ENCODE measurements around the gene FBP1. TPM values are rescaled to one million over a fixed set of nuclear protein-coding genes. Genes with fewer than 3 reads are reported as not detected.
"Not testable (repeated sequence)": the region's sequence is repeated elsewhere in the genome, so short reads cannot be mapped to it uniquely, and the experiment has no call there.

Gene FBP1
- total and polyA plus RNA-seq, 7 donors: 0.24 to 1.4 (median 0.83) TPM

DNA sequence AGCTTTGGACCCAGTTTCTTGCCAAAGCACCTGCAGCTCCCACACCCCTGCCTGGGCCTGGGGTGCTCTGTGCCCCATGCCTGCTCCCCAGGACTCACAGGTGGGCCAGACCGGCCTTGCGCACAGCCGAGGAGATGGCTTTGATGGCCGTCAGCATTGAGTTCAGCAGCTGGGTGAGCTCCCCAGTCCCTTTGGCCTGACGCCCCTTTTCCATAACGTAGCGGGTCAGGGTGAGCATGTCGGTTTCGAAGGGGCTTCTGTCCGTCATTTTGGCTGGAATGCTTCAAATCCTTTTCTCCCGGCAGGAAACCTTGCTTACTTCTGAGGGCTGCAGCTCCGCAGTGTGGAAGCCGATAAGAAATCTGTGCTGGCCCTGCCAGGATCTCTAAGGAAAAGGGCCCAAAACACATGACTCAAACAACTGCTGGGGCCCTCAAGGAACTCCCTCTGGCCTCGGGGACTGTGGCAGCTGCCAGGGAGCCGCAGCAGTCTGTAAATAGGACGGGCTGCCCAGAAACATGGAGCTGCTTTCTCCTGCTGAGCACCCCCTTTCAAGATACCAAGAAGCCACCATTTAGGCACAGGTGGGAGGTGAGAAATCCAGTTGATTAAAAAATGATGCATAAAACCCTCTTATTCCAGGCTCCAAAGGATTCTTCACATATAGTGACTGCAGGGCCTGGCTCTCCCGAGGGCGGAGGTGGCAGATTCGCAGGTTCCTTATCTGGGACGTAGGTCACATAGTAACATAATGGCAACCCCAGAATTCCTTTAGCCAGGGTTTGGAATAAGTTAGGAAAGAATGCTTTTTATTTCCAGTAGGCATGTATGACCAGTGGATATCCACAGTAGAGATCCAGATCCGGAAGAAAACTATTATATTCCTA, 45.6 kb downstream of the FBP1 start, which contains the start of gene FBP2:
FBP2 (minus strand) TSS at position 366 of the 887 bp plus-strand sequence; CDS start at position 268, 98 bp downstream.
- peak within 1 kb of the TSS; percentile 74 for H3K4me3 ChIP-seq
- WGBS, 3 donors: 26 to 50% (median 29%) methylated on average over 21 of the region's 21 CpGs
- peaks cover 6% of the 10 kb centered on the region for H3K4me1 ChIP-seq
- no peaks in the 10 kb centered on the region for H3K36me3 ChIP-seq (ENCODE audit: insufficient read depth in 1 of 2, low read depth in 1 of 2)
- no peaks in the 10 kb centered on the region for H3K27me3 ChIP-seq (ENCODE audit: insufficient read depth in 3 of 3, low read length in 2 of 3)
- intact Hi-C loops (cut with DNase I): no loop called here
- peak; percentile 78 to 91 (median 90) for ATAC-seq
- no peak for TF ChIP-seq CTCF (IDR thresholded peaks at IDR 0.05)
- H3K27ac ChIP-seq: peak within 1 kb of the TSS; percentile 84
- no peaks in the 10 kb centered on the region for H3K9me3 ChIP-seq
- peak in 1 of 2 donors; percentile 78 for DNase-seq

GRCh38 chr9:94592683-94593082, 46.6 kb downstream of the FBP1 start:
- H3K4me1 ChIP-seq; H3K36me3 ChIP-seq (ENCODE audit: insufficient read depth in 1 of 2, low read depth in 1 of 2); intact Hi-C loops (cut with DNase I); DNase-seq; H3K9me3 ChIP-seq; H3K27me3 ChIP-seq (ENCODE audit: insufficient read depth in 3 of 3, low read length in 2 of 3): not testable (repeated sequence)
- Histone ChIP-seq H3K4me3 (peak overlapping the region; percentile 74), H3K27ac (peak overlapping the region; percentile 84)
- ATAC-seq: peak in 3 of 4 donors; percentile 30 to 53 (median 37)
- WGBS, 3 donors: 21 to 61% (median 38%) methylated on average over 7 of the region's 7 CpGs

DNA sequence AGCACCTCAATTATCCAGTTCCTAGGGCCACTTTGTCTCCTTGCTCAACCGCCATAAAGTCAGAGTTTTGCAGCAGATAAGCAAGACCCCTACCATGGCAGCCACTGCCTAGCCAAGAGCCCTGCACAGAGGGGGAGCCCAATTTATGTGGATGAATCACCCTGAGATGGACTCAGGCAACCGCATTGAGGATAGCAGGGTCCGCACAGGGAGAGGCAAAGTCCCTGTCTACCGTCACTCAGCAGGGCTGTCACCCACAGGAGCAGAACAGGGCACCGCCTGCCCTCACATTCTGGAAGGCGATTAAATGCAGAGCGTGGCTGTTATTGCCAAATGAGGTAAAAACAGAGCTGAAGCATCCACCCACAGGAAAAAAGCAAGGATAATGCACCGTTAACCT, 47.4 kb downstream of the FBP1 start:
- Histone ChIP-seq H3K27me3 (ENCODE audit: insufficient read depth in 3 of 3, low read length in 2 of 3) (no peaks in the 10 kb centered on the region), H3K4me3 (peak overlapping the region; percentile 74), H3K27ac (peak overlapping the region; percentile 21), H3K4me1 (peaks cover 6% of the 10 kb centered on the region), H3K36me3 (ENCODE audit: insufficient read depth in 1 of 2, low read depth in 1 of 2) (peaks cover 0 to 3% of the 10 kb centered on the region in 2 donors), H3K9me3 (no peaks in the 10 kb centered on the region)
- intact Hi-C loops (cut with DNase I): no loop called here
- ATAC-seq (peak in 1 of 4 donors; percentile 23), DNase-seq (no peak)
- TF ChIP-seq CTCF (IDR thresholded peaks at IDR 0.05): no peak
- 67 to 88% (median 78%) methylated on average over 8 of the region's 8 CpGs for WGBS, 3 donors

- peak overlapping the region; percentile 21 for H3K27ac ChIP-seq
- H3K27me3 ChIP-seq (ENCODE audit: insufficient read depth in 3 of 3, low read length in 2 of 3); H3K4me1 ChIP-seq; ATAC-seq; intact Hi-C loops (cut with DNase I); H3K9me3 ChIP-seq; H3K4me3 ChIP-seq; H3K36me3 ChIP-seq (ENCODE audit: insufficient read depth in 1 of 2, low read depth in 1 of 2); DNase-seq: not testable (repeated sequence)
- WGBS, 3 donors: 74 to 81% (median 79%) methylated on average over 28 to 34 of the region's 38 CpGs
Observed at GRCh38 chr9:94591046-94591545, 48.2 kb downstream of the FBP1 start.

DNA sequence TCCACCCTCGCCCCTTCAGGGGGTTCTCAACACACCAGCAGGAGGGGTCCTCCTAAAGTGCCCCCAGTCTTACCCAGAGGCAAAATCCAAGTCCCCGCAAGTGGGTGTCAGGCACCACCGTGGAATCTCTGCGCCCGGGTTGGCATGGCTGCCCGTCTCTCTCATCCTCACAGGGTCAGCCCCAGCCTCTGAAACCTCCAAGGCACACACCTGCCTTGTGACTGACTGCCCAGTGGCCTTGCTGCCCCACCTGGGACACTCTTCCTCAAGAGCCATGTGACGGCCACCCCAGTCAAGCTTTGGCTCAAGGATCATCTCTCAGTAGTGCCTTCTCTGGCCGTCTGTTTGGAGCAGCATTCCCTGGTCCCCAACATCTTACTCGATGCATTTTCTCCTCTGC, 50.6 kb downstream of the FBP1 start:
- H3K27ac ChIP-seq: no peak overlapping the region

More for the DNA sequence above, 50.6 kb downstream of the FBP1 start:
- Histone ChIP-seq H3K4me1 (no peaks in the 10 kb centered on the region), H3K27me3 (ENCODE audit: insufficient read depth in 3 of 3, low read length in 2 of 3) (no peaks in the 10 kb centered on the region), H3K4me3 (no peak overlapping the region), H3K36me3 (ENCODE audit: insufficient read depth in 1 of 2, low read depth in 1 of 2) (peaks cover 0 to 6% of the 10 kb centered on the region in 2 donors), H3K9me3 (no peaks in the 10 kb centered on the region)
- 74 to 84% (median 82%) methylated on average over 9 of the region's 9 CpGs for WGBS, 3 donors
- intact Hi-C loops (cut with DNase I): no loop called here
- no peak for ATAC-seq
- DNase-seq: no peak
- TF ChIP-seq CTCF (IDR thresholded peaks at IDR 0.05): no peak

All from psoas muscle (tissue), 8 donors.